Gastrocnemius medialis (tissue), 4 donors: ENCODE data around the gene ATP6V1D. TPM values are rescaled to one million over a fixed set of nuclear protein-coding genes. Genes with fewer than 3 reads are reported as not detected.
A peak's percentile ranks its signal among the peaks of the same experiment; 100 is the strongest.
"Not testable (repeated sequence)": the region's sequence is repeated elsewhere in the genome, so short reads cannot be mapped to it uniquely, and the experiment has no call there.

Source experiments
- ATAC-seq, 2 donors: fragments of 150-250 bp; one replicate each; pipeline ENCODE4 v1.9.1; 2016
- DNase-seq, 2 donors: peaks; one replicate each; pipeline ENCODE4 v3.0.0-alpha.2; 2019
- H3K27ac ChIP-seq, 4 donors: fragments of 200-600 bp; sonication (generic); 1 replicate in 1 of 4; 2 replicates in 3 of 4; pipeline ENCODE4 v1.5.1; 2016 to 2018; ENCODE audit warnings: mild to moderate bottlenecking in 2 of 4, moderate library complexity in 1 of 4
- H3K27me3 ChIP-seq, 3 donors: fragments of 200-600 bp; sonication (generic) in 2 of 3; 1 replicate in 1 of 3; 2 replicates in 2 of 3; pipeline versions ENCODE4 v1.5.1 to v1.6.0; 2016 to 2019; ENCODE audit warnings: mild to moderate bottlenecking in 1 of 3, moderate library complexity in 1 of 3
- H3K36me3 ChIP-seq, 2 donors: fragments of 200-600 bp; sonication (generic) in 1 of 2; one replicate each; pipeline ENCODE4 v1.5.1; 2017 to 2018
- H3K4me1 ChIP-seq, 2 donors: fragments of 200-600 bp; sonication (generic) in 1 of 2; one replicate each; pipeline ENCODE4 v1.5.1; 2016 to 2017; ENCODE audit warnings: mild to moderate bottlenecking in 2 of 2
- H3K4me3 ChIP-seq, 4 donors: fragments of 200-600 bp; sonication (generic) in 3 of 4; 1 replicate in 1 of 4; 2 replicates in 3 of 4; pipeline ENCODE4 v1.5.1; 2016 to 2019; ENCODE audit warnings: mild to moderate bottlenecking in 2 of 4
- H3K9me3 ChIP-seq, 3 donors: fragments of 200-600 bp; sonication (generic) in 2 of 3; 1 replicate in 1 of 3; 2 replicates in 2 of 3; pipeline ENCODE4 v1.5.1; 2016 to 2019
- CTCF ChIP-seq, 5 experiments: fragments of 450-650 bp in 3 of 5; fragments of 200-600 bp in 2 of 5; sonication (generic) in 2 of 5; IDR thresholded peaks in 4 of 5; conservative IDR thresholded peaks in 1 of 5; 1 replicate in 4 of 5; 2 replicates in 1 of 5; pipeline ENCODE4 v1.5.1; 2016 to 2019; ENCODE audit warnings: antibody characterized with exemption in 5 of 5, mild to moderate bottlenecking in 3 of 5, moderate library complexity in 3 of 5
- POLR2A ChIP-seq, 2 donors: fragments of 450-650 bp; IDR thresholded peaks; one replicate each; pipeline ENCODE4 v1.6.1; 2017; ENCODE audit warnings: antibody characterized with exemption in 2 of 2, mild to moderate bottlenecking in 2 of 2, moderate library complexity in 2 of 2
- in situ Hi-C, 4 donors: fragments of 200-750 bp; cut with MboI; loops; one replicate each; pipeline versions ENCODE4 v1.15.0 to v1.8.0; 2017; ENCODE audit warnings: low sequenced_read_pairs in 4 of 4
- intact Hi-C: fragments of 100-400 bp; cut with DNase I; formaldehyde crosslinking; loops from one replicate; pipeline ENCODE4 v1.15.1; 2023; ENCODE audit warnings: low total_unique reads
- total RNA-seq, 4 donors: library from RNA; depleted of rRNA; stranded (reverse); fragments of >200 nt; gene quantifications; one replicate each; pipeline versions ENCODE4 v1.1.0 to v1.2.3, GENCODE V29; 2016

ATP6V1D gene
- 100 to 1,000 TPM in 1 of 4 donors, 10 to 100 TPM in 3; 69.8 to 126 (median 73.3) TPM for total RNA-seq

- peak; percentile 99 for DNase-seq
- Histone ChIP-seq H3K9me3 (no peaks in the 10 kb centered on the region), H3K36me3 (peaks cover 0 to 4% of the 10 kb centered on the region in 2 donors), H3K27ac (peak within 1 kb of the TSS; percentile 95 to 98 (median 98)), H3K27me3 (no peaks in the 10 kb centered on the region), H3K4me3 (peak within 1 kb of the TSS; percentile 72 to 99 (median 94)), H3K4me1 (peaks cover 48 to 51% of the 10 kb centered on the region in 2 donors)
- TF ChIP-seq CTCF (IDR thresholded peaks at IDR 0.05 in 4 of 5, conservative IDR thresholded peaks at IDR 0.05 in 1 of 5) (peak; percentile 79 to 100 (median 95)), POLR2A (IDR thresholded peaks at IDR 0.05) (peak; percentile 62 to 90)
- in situ Hi-C loops (no loop called here), intact Hi-C loops (loop anchor here (1.0 to 5.0 kb wide), 2 partner anchors 119 to 853 kb away; partner anchors contain the start of genes GPHN and PALS1)
- ATAC-seq: peak; percentile 94 to 96
Observed at GRCh38 chr14:67359775-67360469, at the start of gene ATP6V1D, which contains the start of gene EIF2S1. ATP6V1D (minus strand) TSS chr14:67359804; CDS start chr14:67359698, 106 bp downstream. EIF2S1 (plus strand) TSS chr14:67360328; CDS start chr14:67364768, 4,440 bp downstream.

- H3K9me3 ChIP-seq, H3K27ac ChIP-seq, DNase-seq, in situ Hi-C loops, intact Hi-C loops, H3K36me3 ChIP-seq, H3K4me3 ChIP-seq, H3K4me1 ChIP-seq, ATAC-seq: not testable (repeated sequence)
- peaks cover 13 to 20% (median 13%) of the 10 kb centered on the region in 3 donors for H3K27me3 ChIP-seq
Observed at GRCh38 chr14:67408122-67408801, 48.7 kb upstream of the ATP6V1D start.

GRCh38 chr14:67405771-67406170, 46.2 kb upstream of the ATP6V1D start:
- DNase-seq: no peak
- Histone ChIP-seq H3K4me1 (no peaks in the 10 kb centered on the region), H3K9me3 (no peaks in the 10 kb centered on the region), H3K4me3 (no peak overlapping the region), H3K36me3 (no peaks in the 10 kb centered on the region), H3K27ac (no peak overlapping the region), H3K27me3 (no peaks in the 10 kb centered on the region)
- in situ Hi-C loops (no loop called here), intact Hi-C loops (no loop called here)
- TF ChIP-seq POLR2A (IDR thresholded peaks at IDR 0.05) (no peak), CTCF (IDR thresholded peaks at IDR 0.05 in 4 of 5, conservative IDR thresholded peaks at IDR 0.05 in 1 of 5) (no peak)
- ATAC-seq: no peak

GRCh38 chr14:67400434-67400833, 40.8 kb upstream of the ATP6V1D start:
- no peak overlapping the region for H3K4me3 ChIP-seq
- DNase-seq: no peak
- no peak for ATAC-seq
- TF ChIP-seq CTCF (IDR thresholded peaks at IDR 0.05 in 4 of 5, conservative IDR thresholded peaks at IDR 0.05 in 1 of 5) (no peak), POLR2A (IDR thresholded peaks at IDR 0.05) (no peak)
- H3K27ac ChIP-seq: no peak overlapping the region
- H3K36me3 ChIP-seq: no peaks in the 10 kb centered on the region
- intact Hi-C loops (no loop called here), in situ Hi-C loops (no loop called here)
- no peaks in the 10 kb centered on the region for H3K27me3 ChIP-seq
- H3K4me1 ChIP-seq: no peaks in the 10 kb centered on the region
- no peaks in the 10 kb centered on the region for H3K9me3 ChIP-seq

GRCh38 chr14:67397536-67397935, 37.9 kb upstream of the ATP6V1D start:
- TF ChIP-seq CTCF (IDR thresholded peaks at IDR 0.05 in 4 of 5, conservative IDR thresholded peaks at IDR 0.05 in 1 of 5): no peak
- TF ChIP-seq POLR2A (IDR thresholded peaks at IDR 0.05): no peak
- Histone ChIP-seq H3K27ac (no peak overlapping the region), H3K4me3 (no peak overlapping the region), H3K36me3 (no peaks in the 10 kb centered on the region), H3K4me1 (no peaks in the 10 kb centered on the region), H3K9me3 (no peaks in the 10 kb centered on the region), H3K27me3 (no peaks in the 10 kb centered on the region)
- no peak for DNase-seq
- in situ Hi-C loops (no loop called here), intact Hi-C loops (no loop called here)
- ATAC-seq: no peak
